GM18511 (cell line): ENCODE data around the gene CAPN2.
"Not testable (repeated sequence)": the region's sequence is repeated elsewhere in the genome, so short reads cannot be mapped to it uniquely, and the experiment has no call there.

Experiments
- ATAC-seq: cut with Tn5 transposase; IDR thresholded peaks from one replicate; pipeline ENCODE4 v1.9.1; 2021; ENCODE audit warnings: mild to moderate bottlenecking, moderate library complexity; ENCODE audit not compliant: unreplicated experiment

Gene CAPN2

GRCh38 chr1:223738465-223739365 is 26.4 kb downstream of the CAPN2 start:
- ATAC-seq: no peak

- no peak for ATAC-seq
These were observed 27.2 kb downstream of the CAPN2 start for GRCh38 chr1:223739366-223740037.

GRCh38 chr1:223740038-223740736 is 27.8 kb downstream of the CAPN2 start:
- ATAC-seq: not testable (repeated sequence)

GRCh38 chr1:223741861-223742260 is 29.5 kb downstream of the CAPN2 start:
- no peak for ATAC-seq

DNA sequence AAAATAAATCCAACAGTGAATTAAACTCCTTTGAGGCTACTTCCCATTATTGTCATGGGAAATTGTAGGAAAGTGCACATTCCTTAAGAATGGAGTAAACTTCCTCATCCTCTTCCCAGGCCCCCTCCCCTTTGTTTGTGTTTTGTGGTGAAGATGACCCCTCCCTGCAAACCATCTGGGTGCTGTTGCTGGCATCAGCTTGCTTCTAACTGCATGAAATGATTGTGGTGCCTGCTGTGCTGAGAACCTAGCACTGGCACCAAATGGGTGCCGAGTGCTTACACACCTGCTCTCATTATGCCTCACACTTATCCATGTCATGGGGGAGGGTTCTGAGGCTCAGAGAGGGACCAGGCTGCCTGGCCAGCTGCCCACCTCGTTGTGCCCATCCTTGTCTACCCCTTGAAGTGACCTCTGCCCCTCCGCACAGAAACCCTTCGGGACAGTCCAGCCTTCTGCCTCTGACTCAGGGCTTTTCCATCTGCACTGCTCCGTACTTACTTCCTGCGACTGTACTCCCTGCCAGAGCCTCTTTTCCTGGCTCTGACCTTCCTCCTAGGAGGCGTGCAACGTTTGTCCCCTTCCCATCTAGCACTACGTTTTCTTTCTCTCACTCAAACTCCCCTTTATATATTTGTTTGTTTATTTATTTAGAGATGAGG is 30.6 kb downstream of the CAPN2 start:
- no peak for ATAC-seq

DNA sequence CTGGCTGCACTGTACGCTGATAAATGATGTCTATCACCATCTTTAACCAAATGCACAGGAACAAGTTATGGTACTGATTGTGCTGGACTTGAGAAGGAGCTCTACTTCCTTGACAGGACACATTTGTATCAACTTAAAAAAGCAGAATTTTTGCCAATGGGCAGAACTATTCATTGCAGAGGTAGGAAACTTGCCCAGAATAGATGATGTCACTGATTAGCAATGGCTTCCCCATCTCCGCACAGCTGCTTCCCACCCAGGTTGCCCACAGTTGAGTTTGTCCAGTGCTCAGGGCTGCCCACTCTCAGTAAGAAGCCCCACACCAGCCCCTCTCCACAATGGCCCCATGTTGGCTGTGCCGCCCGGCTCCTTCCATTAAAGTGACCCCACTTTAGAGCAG is 33.4 kb downstream of the CAPN2 start:
- ATAC-seq: no peak

GRCh38 chr1:223747838-223748335 is 35.5 kb downstream of the CAPN2 start:
- no peak for ATAC-seq

DNA sequence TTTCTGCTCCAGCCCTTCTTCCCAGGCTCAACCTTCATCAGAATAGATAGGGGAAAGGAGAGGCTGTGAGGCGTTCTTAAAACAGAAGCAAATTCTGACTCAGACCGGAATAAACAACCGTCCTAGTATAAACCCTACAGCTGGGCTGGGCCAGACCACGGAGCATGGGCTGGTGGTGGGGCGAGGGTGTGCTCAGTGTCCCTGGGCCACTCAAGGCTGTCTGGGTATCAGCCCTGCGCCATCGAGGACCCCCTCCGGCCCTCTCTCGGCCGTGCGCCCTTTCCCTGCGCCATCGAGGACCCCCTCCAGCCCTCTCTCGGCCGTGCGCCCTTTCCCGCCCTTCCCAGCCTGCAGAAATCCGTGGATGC is 36.0 kb downstream of the CAPN2 start:
- ATAC-seq: no peak

DNA sequence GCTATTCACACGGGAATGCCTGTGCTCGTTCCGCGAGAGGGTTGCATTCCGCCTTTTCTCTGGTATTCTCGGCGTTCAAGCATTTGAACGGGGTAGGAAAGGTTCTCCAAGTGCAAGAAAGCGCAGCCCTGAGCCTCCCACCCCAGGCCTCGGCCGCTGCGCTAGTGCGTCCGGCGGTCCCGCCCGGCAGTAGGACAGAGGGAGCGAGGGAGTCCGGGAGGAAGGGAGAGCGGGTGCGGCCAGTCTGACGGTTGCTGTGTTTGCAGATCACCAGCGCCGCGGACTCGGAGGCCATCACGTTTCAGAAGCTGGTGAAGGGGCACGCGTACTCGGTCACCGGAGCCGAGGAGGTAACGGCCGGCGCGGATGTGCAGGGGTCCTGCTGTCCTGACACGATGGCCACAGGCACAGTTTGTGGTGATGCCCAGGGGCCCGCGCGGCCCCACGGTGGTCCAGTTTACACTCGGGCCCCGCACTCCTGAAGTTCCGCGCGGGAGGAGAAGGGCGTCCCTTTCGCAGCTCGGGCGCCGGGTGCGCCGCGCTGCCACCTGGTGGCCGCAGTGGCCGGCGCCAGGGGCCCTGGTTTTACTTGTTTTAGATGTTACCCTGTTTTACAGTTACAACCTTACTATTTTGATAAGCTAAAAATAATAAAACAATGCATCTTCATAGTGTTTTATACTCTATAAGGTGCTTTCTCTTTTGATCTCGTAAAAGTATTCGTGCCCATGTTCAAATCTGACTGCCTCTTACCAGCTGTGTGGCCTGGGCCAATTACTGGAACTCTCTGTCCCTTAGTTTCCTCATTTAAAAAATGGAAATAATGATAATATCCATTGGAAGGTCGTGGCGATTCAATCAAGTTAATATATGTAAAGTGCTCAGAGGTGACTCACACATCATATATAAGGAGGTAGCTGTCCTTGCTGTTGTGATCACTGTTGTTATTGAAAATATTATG is 36.7 kb downstream of the CAPN2 start:
- ATAC-seq: peak; percentile 84

DNA sequence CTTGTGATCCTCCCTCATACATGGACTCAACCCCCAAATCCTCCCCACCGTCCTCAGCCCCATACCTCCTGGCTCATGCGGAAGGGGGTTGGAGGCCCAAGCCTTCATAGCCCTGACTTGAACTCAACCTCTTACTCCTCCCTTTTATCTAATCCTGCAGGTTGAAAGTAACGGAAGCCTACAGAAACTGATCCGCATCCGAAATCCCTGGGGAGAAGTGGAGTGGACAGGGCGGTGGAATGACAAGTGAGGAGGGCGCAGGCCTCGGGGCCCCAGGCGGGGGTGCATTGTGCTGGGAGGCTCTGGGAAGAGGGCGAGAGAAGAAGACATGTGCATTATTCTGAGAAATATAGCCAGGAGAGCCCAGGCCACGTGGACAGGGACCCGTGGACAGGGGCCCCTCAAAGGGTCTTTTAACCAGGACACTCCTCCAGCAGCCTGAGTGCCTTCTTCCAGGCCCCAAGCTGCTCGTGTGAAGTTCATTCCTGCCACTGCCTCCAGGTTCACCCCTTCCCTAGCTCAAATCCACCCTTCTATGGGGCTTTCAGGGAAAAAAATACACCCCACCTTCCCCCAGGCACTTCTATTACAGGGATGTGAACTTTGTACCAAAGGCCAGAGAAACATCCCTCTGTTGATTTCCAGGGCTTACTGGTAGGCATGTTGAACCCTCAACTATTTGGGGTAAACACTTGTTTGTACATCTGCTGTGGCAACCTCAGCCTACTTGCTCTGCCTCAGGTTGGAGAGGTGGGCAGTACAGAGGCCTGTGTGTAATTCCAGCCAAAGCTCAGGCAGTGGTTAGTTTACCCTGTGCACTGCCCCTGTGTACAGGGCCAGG is 38.6 kb downstream of the CAPN2 start:
- no peak for ATAC-seq

DNA sequence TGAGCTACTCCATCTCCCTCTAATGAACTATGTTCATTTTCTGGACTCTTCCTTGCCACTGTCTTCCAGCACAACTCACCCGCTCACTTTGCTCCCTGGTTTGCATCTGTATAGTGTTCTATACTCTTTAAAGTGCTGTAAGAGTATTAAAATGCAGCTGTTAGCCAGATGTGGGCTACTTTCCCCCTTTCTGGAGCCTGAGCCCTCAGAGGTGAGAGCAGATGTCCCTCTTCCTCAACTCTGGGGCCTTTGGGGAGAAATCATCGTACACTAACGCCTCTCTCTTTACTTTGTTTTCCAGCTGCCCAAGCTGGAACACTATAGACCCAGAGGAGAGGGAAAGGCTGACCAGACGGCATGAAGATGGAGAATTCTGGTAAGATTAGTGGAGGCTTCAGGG is 39.4 kb downstream of the CAPN2 start:
- no peak for ATAC-seq

- ATAC-seq: no peak
These were observed 40.6 kb downstream of the CAPN2 start for GRCh38 chr1:223752721-223753515.

- no peak for ATAC-seq
These were observed 42.5 kb downstream of the CAPN2 start for GRCh38 chr1:223754681-223755431.

DNA sequence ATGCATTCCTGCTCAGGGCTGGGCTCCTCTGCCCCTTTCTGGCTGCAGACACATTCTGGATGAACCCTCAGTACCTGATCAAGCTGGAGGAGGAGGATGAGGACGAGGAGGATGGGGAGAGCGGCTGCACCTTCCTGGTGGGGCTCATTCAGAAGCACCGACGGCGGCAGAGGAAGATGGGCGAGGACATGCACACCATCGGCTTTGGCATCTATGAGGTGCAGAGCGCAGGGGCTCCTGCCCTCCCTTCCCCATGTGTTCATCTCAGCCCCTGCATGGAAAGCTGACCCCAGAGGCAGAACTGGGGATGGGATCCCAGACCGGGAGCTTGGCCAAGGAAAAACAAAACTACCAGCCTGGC is 43.1 kb downstream of the CAPN2 start:
- no peak for ATAC-seq

DNA sequence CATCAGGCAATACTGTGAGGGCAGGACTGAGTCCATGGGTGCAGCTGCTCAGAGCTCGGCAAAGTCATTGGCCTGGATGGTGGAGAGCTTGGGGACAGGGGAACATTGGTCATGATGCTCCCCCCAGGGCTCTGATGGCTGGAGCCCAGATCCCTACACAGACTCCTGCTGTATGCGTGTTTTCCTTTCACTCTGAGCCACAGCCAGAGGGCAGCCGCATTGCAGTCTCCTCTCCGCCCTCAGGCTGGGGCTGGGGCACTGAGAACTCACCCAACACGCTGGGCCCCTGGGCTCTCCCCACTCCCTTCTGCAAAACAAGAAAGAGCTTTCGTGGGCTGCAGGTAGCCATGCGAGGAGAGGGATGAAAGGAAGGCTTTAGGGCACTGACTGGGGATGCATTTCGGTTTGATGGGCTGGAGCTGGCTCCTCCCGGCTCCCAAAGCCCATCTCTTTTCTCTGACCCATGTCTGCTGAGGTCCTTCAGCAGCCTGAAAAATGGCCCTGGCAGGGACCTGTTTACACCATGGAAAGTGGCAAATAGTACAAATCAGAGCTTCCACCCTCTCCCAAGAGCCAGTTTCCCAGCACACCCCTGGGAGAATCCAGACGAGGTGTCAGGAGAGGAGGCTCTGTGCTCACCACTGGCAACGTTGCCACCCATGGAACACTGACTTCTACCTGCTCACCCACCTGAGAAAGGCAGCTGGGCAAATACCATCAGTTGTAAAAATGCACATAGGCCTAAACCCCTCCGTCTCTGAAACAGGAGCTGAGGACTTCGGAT is 43.8 kb downstream of the CAPN2 start:
- no peak for ATAC-seq

- no peak for ATAC-seq
These were observed 44.7 kb downstream of the CAPN2 start for GRCh38 chr1:223756806-223757700.
